MV-4-11 (cell line): ENCODE results near the gene RASGRP2.

ENCODE experiments used
- DNase-seq: peaks from one replicate; lab custom pipeline; 2025; lab: John Stamatoyannopoulos, UW

The RASGRP2 gene

DNA sequence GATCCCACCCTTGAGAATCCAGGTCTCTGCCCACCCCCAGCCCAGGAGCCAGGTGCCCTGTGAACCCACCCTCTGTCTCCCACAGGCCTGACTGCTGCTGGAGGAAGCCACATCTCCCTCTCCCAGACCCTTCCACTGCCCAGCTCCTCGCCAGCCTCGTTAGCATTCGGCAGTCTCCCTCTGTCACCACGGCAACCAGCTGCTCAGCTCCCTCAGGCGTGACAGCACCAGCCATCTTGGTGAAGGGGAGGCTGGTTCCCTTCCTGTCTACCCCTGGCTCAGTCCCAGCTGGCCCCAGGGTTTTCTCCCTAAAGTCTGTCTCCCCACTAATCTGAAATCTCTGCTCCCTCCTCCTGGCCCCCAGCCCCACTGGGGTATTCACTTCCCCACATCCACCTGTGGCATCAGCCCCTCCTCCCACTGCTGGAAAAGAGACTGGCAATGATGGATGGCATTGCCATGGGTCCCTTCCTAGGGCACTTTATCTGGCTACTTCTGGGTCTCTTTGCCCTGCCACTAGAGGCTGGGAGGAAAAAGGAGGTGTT lies 49.0 kb downstream of the RASGRP2 start:
- no peak for DNase-seq

DNA sequence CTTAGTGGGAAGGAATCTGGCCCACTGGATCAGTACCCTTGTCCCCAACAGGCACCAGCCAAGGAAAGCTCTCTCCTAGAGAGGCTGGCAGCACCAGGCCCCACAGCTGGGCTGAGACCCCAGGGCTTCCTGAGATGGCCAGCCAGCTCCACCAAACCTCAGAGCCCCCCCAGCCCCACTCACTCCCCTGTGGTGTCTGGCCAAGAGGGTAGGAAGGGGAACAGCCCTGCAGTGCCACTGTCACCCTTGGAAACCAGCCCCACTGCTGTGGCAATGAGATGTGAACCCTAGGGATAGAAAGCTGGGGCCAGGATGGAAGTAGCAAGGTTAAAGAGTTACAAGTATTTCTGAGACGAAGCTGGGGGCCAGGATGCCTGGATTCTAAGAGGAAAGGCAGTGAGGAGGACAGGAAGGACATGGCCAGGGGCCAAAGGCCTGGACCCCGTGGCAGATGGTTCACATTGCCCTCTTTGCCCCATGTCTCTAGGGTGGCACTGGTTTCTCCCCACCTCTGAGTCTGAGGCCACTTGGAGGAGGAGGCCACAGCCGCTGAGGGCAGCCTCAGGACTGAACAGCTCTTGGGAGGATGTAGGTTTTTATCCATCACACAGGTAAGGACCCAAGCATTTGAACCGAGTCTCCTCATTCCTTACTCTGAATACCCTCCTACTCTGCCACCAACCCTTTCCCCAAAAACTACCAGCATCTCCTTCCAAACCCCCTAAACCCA lies 49.8 kb downstream of the RASGRP2 start:
- DNase-seq, result no peak

DNA sequence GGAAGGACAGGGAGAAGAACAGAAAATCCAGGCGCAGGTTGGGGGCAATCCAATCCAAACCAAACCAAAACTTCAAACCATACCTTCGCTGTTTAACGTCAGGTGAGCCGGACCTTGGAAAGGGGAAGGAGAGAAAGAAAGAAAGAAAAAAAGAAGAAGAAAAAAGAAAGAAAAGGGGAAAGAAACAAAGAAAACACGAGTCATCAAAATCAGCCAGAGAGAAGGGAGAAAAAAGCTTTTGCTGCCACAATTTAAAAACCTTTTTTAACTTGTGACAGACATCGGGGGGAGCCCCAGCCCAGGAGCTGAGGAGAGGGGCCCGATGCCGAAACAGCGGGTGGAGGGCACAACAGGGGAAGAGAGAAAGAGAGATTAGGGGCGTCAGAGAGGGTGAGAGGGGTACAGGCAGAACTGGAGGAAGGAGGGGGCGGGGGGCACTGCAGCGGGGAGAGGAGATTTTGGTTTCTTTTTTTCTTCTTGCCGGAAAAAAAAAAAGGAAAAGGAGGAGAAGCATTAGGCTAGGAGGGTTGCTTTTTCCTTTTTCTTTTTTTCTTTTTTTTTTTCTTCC lies 51.1 kb downstream of the RASGRP2 start:
- DNase-seq, result no peak

DNA sequence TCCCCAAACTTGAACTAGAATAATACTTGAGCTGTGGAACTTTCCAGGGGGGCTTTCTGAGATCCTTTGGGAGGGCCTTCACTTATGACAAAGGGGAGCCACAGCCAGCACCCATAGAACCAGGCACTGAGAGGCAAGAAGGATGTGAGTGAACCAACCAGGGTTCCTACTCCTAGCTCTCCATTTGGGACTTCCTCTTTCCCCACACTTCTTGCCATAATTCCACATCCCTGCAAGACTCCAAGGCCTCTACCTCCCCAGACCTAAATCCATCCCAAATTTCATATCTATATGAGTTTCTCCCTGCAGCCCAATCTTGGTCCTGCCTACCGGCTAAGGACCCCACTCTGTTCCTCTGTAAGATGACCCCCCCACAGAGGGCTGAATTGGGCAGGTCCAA lies 52.4 kb downstream of the RASGRP2 start:
- DNase-seq, result no peak

DNA sequence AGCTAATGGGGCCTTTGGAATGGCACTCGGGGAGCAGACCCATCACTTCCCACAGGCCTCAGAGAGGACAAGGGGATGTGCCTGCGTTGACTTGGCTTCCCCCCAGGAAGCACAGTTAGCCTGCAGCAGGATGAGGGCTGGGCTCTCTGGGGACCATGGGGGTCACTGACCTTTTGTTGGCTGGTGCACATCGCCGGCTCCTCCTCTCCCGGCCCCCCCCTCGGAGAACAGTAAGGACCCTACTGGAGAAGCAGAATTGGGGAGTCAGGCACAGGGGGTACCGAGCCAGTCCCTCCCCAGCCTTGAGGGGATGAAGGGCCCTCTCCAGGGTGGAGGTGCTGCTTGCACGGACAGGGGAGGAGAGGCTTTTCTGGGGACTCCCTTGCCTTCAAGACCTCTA lies 53.7 kb downstream of the RASGRP2 start:
- DNase-seq, result no peak

DNA sequence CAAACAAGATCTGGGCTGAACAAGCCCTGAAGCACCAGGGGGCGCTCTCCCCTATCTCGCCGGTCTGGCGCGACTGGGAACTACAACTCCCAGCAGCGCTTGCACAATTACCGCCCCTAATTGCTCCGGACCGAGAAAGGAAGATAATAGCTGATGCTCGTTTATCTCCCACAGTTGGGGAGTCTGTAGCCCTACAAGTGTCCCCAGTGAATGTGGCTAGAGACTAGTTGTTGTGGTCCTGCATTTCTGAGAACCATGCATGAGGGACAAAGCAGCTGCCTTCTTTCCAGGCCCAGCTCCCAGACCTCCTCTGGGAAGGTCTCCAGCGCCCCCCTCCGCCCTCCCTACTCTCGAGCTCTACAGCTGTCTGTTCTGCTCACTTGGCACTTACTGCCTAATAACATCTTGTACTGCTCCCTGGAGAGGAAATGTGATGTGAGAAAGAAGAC lies 55.4 kb downstream of the RASGRP2 start:
- peak; percentile 84 for DNase-seq

DNA sequence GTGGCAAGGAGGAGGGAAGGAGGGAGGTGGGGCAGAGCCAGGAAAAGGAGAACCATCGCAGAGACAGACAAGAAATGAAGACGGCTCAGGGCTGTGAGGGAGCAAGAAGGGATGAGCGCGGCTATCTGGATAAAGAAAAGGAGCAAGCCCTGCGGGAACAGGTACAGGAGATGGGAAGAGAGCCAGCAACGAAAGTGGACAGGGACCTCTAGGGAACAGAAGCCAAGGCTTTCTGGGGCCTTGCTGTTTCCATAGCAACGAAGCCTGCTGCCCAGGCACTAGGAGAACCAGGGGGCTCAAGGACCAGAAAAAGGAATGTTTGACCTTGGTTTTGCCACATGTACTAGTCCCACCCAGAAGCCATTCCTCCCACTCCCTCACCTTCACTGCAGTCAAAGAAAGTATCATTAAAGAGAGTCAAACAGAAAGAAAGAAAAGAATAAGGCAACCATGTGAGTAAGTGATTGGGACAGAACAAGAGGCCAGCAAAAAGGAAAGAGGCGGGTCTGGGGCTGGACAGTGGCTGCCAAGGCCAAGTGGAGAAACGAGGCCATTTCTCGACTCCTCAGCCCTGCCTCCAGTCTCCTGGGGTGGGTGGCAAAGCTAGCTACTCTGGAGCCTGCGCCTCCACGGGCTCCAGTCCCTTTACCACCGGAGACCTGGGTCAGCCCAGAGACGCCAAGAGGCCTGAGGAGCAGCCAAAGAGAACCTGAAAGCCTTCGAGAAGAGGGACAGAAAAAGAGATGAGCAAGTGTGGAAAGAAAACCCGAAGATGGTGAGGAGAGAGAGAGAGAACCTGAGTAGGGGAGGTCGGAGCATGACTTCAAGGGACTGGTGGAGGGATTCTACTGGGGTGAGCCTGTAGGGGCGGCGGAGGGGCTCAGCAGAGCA lies 56.1 kb downstream of the RASGRP2 start:
- DNase-seq, result no peak

DNA sequence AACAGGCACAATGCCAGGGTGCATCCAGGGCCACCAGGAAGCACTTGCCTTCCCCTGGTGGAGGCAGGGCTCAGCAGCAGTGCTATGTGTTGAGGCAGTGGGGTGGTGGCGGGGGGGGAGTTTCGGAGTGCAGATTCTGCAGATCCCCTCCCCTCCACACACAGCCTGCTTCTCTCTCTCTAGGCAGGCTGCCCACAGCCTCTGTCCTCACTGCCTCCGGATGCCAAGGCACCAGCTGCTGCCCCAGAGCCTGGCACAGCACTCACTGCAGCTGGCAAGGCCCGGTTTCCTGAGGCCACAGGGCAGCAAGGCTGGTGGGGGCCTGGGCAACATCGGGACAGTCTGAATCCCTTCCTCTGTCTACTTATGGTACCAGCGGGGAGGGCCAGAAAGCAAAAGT lies 56.7 kb downstream of the RASGRP2 start:
- DNase-seq, result no peak

DNA sequence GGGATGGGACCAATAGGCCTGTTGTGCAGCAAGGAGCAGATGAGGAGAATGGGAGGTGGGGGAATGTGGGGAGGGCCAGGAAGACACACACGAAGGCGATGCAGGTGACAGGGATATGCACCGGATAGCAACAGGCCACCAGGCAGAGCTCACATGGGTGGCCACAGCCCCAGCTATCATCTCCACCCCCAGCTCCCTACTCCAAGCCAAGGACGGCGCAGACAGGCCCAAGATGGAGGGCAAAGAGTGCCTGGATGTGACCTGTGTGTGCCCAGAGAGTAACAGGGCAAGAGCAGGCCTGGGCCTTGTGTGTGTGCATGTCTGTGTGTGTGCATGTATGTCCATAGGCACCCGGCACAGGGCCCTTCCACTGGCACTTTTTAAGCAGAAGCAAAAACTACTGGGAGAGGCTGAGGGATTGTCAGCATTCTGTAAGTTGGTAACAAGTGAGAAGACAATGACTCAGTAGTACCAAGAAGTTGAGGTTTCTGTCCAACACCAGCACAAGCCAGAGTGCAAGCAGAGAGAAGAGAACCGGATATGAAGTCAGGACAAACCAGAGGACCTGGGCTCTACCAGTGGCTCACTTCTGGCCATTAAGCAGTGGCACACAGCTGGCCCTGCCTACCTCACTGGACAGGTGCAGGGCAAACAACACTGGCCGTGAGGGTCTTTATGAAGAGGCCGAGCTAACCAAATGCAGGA lies 57.3 kb downstream of the RASGRP2 start:
- DNase-seq, result no peak

DNA sequence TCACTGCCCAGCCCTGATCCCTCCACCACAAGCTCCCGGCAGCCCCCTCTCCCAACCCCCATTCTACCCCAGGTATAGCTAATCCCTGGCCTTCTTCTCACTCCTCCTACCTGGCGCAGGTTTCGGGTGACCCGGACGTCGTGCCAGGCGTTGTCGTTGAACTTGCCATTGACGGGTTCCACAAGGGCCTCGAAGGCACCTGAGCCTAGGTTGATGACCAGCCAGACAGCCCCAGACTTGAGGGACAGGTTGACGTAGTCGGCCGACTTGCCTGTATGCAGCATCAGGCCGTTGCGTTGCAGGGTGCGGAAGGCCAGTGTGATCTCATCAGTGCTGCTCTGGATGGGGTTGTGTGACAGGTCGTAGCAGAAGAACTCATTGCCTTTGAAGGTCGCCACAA lies 58.4 kb downstream of the RASGRP2 start:
- no peak for DNase-seq

DNA sequence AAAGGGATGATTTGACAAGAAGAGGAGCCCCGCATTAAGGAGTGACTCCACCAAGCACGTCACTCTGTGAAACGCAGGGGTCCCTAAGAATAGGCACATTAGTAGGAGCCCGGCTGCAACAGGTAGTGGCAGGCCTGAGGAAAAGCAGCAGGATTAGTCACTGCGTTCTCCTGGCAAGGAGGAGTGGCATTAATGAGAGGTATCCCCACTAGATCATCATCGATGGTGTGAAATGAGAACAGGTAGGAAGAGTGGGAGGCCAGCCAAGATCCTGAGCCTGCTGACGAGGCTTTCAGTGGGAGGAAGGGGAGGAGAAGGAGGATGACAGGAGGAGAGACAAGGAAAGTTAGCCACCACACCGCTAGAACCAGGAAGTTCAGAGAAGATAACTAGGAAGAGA lies 59.6 kb downstream of the RASGRP2 start:
- DNase-seq, result no peak

DNA sequence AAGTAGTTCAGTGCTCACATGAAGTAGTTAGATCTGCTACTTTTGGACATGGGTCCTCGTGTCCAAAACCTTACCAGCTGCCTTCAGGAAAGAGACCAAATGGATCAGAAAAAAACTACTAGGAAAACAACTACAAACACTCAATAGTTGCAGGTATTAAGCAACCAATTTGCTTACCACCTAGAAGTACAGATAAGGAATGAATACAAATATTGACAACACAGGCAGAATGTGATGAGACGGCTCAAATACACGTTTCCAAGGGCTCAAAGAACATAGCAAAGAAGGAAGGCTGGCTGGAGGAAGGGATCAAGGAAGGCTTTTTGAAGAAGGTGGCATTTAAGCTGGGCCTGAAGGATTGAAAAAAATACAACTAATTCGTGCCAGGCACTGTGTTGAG lies 62.8 kb downstream of the RASGRP2 start:
- DNase-seq, result no peak

DNA sequence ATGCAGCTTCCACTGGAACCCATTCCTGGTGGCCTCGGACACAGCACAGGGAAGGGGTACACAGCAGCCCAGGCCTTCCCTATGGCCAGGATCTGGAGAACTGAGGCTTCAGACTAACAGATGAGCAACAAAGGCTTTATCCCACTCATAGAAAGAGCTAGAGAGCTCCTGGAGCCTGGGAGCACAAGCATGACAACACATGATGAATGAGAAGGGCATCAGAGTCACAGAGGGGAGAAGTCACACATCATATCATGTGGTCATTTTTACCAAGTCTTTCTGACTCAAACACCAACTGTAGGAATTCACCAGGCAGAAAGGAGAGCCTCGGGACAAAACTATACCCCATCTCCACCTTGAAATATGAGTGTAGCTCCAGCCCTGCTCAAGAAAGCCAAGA lies 64.1 kb downstream of the RASGRP2 start:
- DNase-seq, result no peak

DNA sequence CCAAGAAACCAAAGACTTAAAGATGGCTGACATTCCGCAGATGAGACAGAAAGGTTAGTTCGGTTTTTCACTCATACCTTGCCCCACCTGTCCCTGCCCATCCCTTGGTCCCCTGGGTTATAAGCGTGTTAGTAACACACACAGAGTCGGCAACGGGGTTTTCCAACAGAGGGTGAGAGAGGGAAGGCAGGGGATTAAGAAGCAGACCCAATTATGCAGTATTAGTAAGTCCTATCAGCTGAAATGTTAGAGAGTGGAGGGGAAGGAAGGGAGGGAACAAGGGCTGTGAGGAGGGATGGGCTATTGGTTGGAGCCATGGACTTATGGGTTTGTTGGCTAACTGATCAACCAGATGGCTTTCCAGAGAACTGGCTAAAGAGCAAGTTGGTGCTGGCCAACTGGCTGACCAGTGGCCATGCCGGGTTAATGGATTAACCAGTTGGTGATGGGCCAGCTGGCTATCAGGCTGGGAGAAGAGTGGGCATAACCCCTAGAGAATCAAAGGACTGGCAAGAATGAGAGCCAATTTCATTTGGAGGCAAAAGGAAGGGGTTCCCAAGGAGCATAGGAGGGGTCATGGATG lies 66.4 kb downstream of the RASGRP2 start:
- no peak for DNase-seq
